Measurements from ENCODE around the gene RAB37. TPM values are rescaled to one million over a fixed set of nuclear protein-coding genes. Genes with fewer than 3 reads are reported as not detected.

The RAB37 gene
- total RNA-seq, 1 experiment from 2014 or later, result 2.5 TPM

GRCh38 chr17:74713171-74713755 is 23.8 kb upstream of the RAB37 start:
- Histone ChIP-seq H2BK15ac (ENCODE audit: low read depth, low read length) (no peak overlapping the region), H2BK20ac (ENCODE audit: low read depth, low read length, poor library complexity, severe bottlenecking) (no peak overlapping the region), H3T11ph (ENCODE audit: low read length) (no peak overlapping the region), H3K23me2 (ENCODE audit: insufficient read length, low read depth, low read length, poor library complexity, severe bottlenecking) (no peaks in the 10 kb centered on the region), H4K91ac (ENCODE audit: insufficient read length, low read depth, low read length) (no peak overlapping the region), H3K79me2 (ENCODE audit: insufficient read depth, low read length) (no peaks in the 10 kb centered on the region), H4K5ac (ENCODE audit: insufficient read length, low read depth, low read length) (no peak overlapping the region), H3K4me1 (ENCODE audit: insufficient read depth, low read length) (no peaks in the 10 kb centered on the region), H3K27me3 (ENCODE audit: insufficient read depth, low read length) (no peaks in the 10 kb centered on the region), H3K4me2 (ENCODE audit: insufficient read depth, insufficient read length, low read length) (no peak overlapping the region), H4K8ac (replicated peaks; ENCODE audit: insufficient read length, low read depth, low read length) (no peak overlapping the region), H3K56ac (ENCODE audit: insufficient read length, low read depth, low read length) (no peak overlapping the region), H2AK5ac (ENCODE audit: insufficient read length, low read length) (no peak overlapping the region), H3K27ac (ENCODE audit: insufficient read length, low read depth, low read length) (no peak overlapping the region), H3K23ac (ENCODE audit: insufficient read length, low read depth, low read length) (no peak overlapping the region), H2BK120ac (ENCODE audit: low read depth, low read length, poor library complexity, severe bottlenecking) (no peak overlapping the region), H3K18ac (ENCODE audit: insufficient read length, low read depth, low read length) (no peak overlapping the region), H3K14ac (ENCODE audit: insufficient read depth, low read length) (no peak overlapping the region), H2BK5ac (ENCODE audit: insufficient read length, low read length) (no peak overlapping the region), H3K9ac (ENCODE audit: extremely low read depth, insufficient read length, low read length) (no peak overlapping the region), H4K20me1 (ENCODE audit: control insufficient read depth, insufficient read depth, insufficient read length) (no peaks in the 10 kb centered on the region), H3K4ac (ENCODE audit: low read depth, low read length) (no peak overlapping the region), H2AFZ (ENCODE audit: low read length) (no peak overlapping the region), H3K79me1 (ENCODE audit: insufficient read depth, low read depth, low read length, poor library complexity, severe bottlenecking) (no peaks in the 10 kb centered on the region), H3K9me3 (ENCODE audit: control insufficient read depth, low read depth, low read length) (no peaks in the 10 kb centered on the region), H2BK12ac (ENCODE audit: insufficient read length, low read depth, low read length) (no peak overlapping the region)
- no peak overlapping the region for H3K27ac Mint-ChIP-seq
- TF ChIP-seq, protein P1, sequence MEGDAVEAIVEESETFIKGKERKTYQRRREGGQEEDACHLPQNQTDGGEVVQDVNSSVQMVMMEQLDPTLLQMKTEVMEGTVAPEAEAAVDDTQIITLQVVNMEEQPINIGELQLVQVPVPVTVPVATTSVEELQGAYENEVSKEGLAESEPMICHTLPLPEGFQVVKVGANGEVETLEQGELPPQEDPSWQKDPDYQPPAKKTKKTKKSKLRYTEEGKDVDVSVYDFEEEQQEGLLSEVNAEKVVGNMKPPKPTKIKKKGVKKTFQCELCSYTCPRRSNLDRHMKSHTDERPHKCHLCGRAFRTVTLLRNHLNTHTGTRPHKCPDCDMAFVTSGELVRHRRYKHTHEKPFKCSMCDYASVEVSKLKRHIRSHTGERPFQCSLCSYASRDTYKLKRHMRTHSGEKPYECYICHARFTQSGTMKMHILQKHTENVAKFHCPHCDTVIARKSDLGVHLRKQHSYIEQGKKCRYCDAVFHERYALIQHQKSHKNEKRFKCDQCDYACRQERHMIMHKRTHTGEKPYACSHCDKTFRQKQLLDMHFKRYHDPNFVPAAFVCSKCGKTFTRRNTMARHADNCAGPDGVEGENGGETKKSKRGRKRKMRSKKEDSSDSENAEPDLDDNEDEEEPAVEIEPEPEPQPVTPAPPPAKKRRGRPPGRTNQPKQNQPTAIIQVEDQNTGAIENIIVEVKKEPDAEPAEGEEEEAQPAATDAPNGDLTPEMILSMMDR (conservative IDR thresholded peaks at IDR 0.05), result no peak
- no peaks in the 10 kb centered on the region for H3K36me3 Mint-ChIP-seq (ENCODE audit: insufficient read depth in 1 of 3, low read depth in 3 of 3)
- no peaks in the 10 kb centered on the region for H3K9me3 Mint-ChIP-seq
- no peak overlapping the region for H3K4me3 Mint-ChIP-seq
- WGBS (ENCODE audit: extremely low coverage, insufficient read length, low lambda C conversion rate), result no CpG with 5 or more reads among the region's 12 CpGs
- no peak for DNase-seq
- H3K27me3 Mint-ChIP-seq (ENCODE audit: low read depth), result peaks cover 28% of the 10 kb centered on the region
- peaks cover 0 to 5% of the 10 kb centered on the region in 2 experiments; a peak in 1 of 4 replicates for H3K4me1 Mint-ChIP-seq

Data from H9 (cell line).